ENCODE measurements around the gene ITIH4. TPM values are rescaled to one million over a fixed set of nuclear protein-coding genes. Genes with fewer than 3 reads are reported as not detected.

The ITIH4 gene
- total RNA-seq: 1 to 10 TPM; 5.6 to 9.5 (median 5.8) TPM

- DNase-seq (ENCODE audit: low spot score in 2 of 2): no peak
- TF ChIP-seq CTCF (IDR thresholded peaks at IDR 0.05): no peak
- TF ChIP-seq POLR2A (IDR thresholded peaks at IDR 0.05): no peak
- H3K36me3 ChIP-seq: no peaks in the 10 kb centered on the region
- peaks cover 0 to 5% of the 10 kb centered on the region in 2 donors for H3K4me1 ChIP-seq
- intact Hi-C loops (cut with DNase I; ENCODE audit: low total_unique reads): no loop called here
- no peak within 1 kb of the TSS for H3K4me3 ChIP-seq
- H3K27ac ChIP-seq: peak within 1 kb of the TSS in 1 of 2 donors; percentile 75
- no peaks in the 10 kb centered on the region for H3K27me3 ChIP-seq
- no peaks in the 10 kb centered on the region for H3K9me3 ChIP-seq
Observed at GRCh38 chr3:52830535-52831258, at the start of gene ITIH4. Gene ITIH4, minus strand, starts transcription at chr3:52830672. Its CDS starts 30 bp downstream, at chr3:52830642.

GRCh38 chr3:52880047-52880446 is 49.6 kb upstream of the ITIH4 start:
- H3K27ac ChIP-seq: no peak overlapping the region
- no peak for TF ChIP-seq CTCF (IDR thresholded peaks at IDR 0.05)
- no peak for TF ChIP-seq POLR2AphosphoS5 (IDR thresholded peaks at IDR 0.05)
- no peak for TF ChIP-seq POLR2A (IDR thresholded peaks at IDR 0.05)
- H3K4me3 ChIP-seq: no peak overlapping the region
- no peaks in the 10 kb centered on the region for H3K9me3 ChIP-seq
- intact Hi-C loops (cut with DNase I; ENCODE audit: low total_unique reads): no loop called here
- no peak for DNase-seq (ENCODE audit: low spot score in 2 of 2)
- no peaks in the 10 kb centered on the region for H3K4me1 ChIP-seq
- no peaks in the 10 kb centered on the region for H3K27me3 ChIP-seq
- H3K36me3 ChIP-seq: no peaks in the 10 kb centered on the region

- no peaks in the 10 kb centered on the region for H3K4me1 ChIP-seq
- no peak for DNase-seq (ENCODE audit: low spot score in 2 of 2)
- TF ChIP-seq POLR2AphosphoS5 (IDR thresholded peaks at IDR 0.05) (no peak), POLR2A (IDR thresholded peaks at IDR 0.05) (no peak), CTCF (IDR thresholded peaks at IDR 0.05) (no peak)
- no peak overlapping the region for H3K27ac ChIP-seq
- intact Hi-C loops (cut with DNase I; ENCODE audit: low total_unique reads): no loop called here
- H3K27me3 ChIP-seq: no peaks in the 10 kb centered on the region
- no peaks in the 10 kb centered on the region for H3K9me3 ChIP-seq
- no peak overlapping the region for H3K4me3 ChIP-seq
- no peaks in the 10 kb centered on the region for H3K36me3 ChIP-seq
Observed at GRCh38 chr3:52879581-52879980, 49.1 kb upstream of the ITIH4 start.

- H3K4me3 ChIP-seq: no peak overlapping the region
- no peaks in the 10 kb centered on the region for H3K9me3 ChIP-seq
- no peak overlapping the region for H3K27ac ChIP-seq
- no peaks in the 10 kb centered on the region for H3K36me3 ChIP-seq
- no peak for TF ChIP-seq POLR2AphosphoS5 (IDR thresholded peaks at IDR 0.05)
- TF ChIP-seq CTCF (IDR thresholded peaks at IDR 0.05): no peak
- TF ChIP-seq POLR2A (IDR thresholded peaks at IDR 0.05): no peak
- no peak for DNase-seq (ENCODE audit: low spot score in 2 of 2)
- intact Hi-C loops (cut with DNase I; ENCODE audit: low total_unique reads): no loop called here
- H3K4me1 ChIP-seq: no peaks in the 10 kb centered on the region
- no peaks in the 10 kb centered on the region for H3K27me3 ChIP-seq
Observed at GRCh38 chr3:52879090-52879489, 48.6 kb upstream of the ITIH4 start.

GRCh38 chr3:52877085-52877484 is 46.6 kb upstream of the ITIH4 start:
- Histone ChIP-seq H3K27ac (no peak overlapping the region), H3K27me3 (no peaks in the 10 kb centered on the region), H3K36me3 (no peaks in the 10 kb centered on the region), H3K9me3 (no peaks in the 10 kb centered on the region), H3K4me1 (no peaks in the 10 kb centered on the region), H3K4me3 (no peak overlapping the region)
- intact Hi-C loops (cut with DNase I; ENCODE audit: low total_unique reads): no loop called here
- TF ChIP-seq POLR2AphosphoS5 (IDR thresholded peaks at IDR 0.05) (no peak), POLR2A (IDR thresholded peaks at IDR 0.05) (no peak), CTCF (IDR thresholded peaks at IDR 0.05) (no peak)
- no peak for DNase-seq (ENCODE audit: low spot score in 2 of 2)

Data from breast epithelium (tissue), 4 donors.